ENCODE results near the gene KRT79.

The KRT79 gene

GRCh38 chr12:52791271-52792184 is 42.6 kb downstream of the KRT79 start:
- DNase-seq (ENCODE audit: low read depth in 2 of 2): no peak

GRCh38 chr12:52790427-52791270 is 43.5 kb downstream of the KRT79 start:
- no peak for DNase-seq (ENCODE audit: low read depth in 2 of 2)

- DNase-seq (ENCODE audit: low read depth in 2 of 2): no peak
Observed at GRCh38 chr12:52789637-52790426, 44.3 kb downstream of the KRT79 start.

GRCh38 chr12:52788876-52789636 is 45.1 kb downstream of the KRT79 start:
- no peak for DNase-seq (ENCODE audit: low read depth in 2 of 2)

GRCh38 chr12:52788192-52788875 is 45.8 kb downstream of the KRT79 start:
- DNase-seq (ENCODE audit: low read depth in 2 of 2): no peak

GRCh38 chr12:52787324-52788191 is 46.6 kb downstream of the KRT79 start:
- no peak for DNase-seq (ENCODE audit: low read depth in 2 of 2)

- DNase-seq (ENCODE audit: low read depth in 2 of 2): no peak
Observed at GRCh38 chr12:52784909-52785308, 49.2 kb downstream of the KRT79 start.

- no peak for DNase-seq (ENCODE audit: low read depth in 2 of 2)
Observed at GRCh38 chr12:52783563-52784316, 50.4 kb downstream of the KRT79 start.

- DNase-seq (ENCODE audit: low read depth in 2 of 2): no peak
Observed at GRCh38 chr12:52782502-52782901, 51.6 kb downstream of the KRT79 start.

GRCh38 chr12:52781399-52782082 is 52.6 kb downstream of the KRT79 start:
- no peak for DNase-seq (ENCODE audit: low read depth in 2 of 2)

GRCh38 chr12:52779914-52780313 is 54.2 kb downstream of the KRT79 start:
- no peak for DNase-seq (ENCODE audit: low read depth in 2 of 2)

- no peak for DNase-seq (ENCODE audit: low read depth in 2 of 2)
Observed at GRCh38 chr12:52778833-52779232, 55.3 kb downstream of the KRT79 start.

GRCh38 chr12:52777566-52777965 is 56.5 kb downstream of the KRT79 start:
- no peak for DNase-seq (ENCODE audit: low read depth in 2 of 2)

GRCh38 chr12:52776913-52777395 is 57.2 kb downstream of the KRT79 start, which contains the start of gene KRT76:
TSS of gene KRT76 (minus strand) at chr12:52777345. CDS start at chr12:52777291, 54 bp downstream.
- DNase-seq (ENCODE audit: low read depth in 2 of 2): no peak

- no peak for DNase-seq (ENCODE audit: low read depth in 2 of 2)
Observed at GRCh38 chr12:52776435-52776834, 57.7 kb downstream of the KRT79 start.

GRCh38 chr12:52774629-52775250 is 59.4 kb downstream of the KRT79 start:
- DNase-seq (ENCODE audit: low read depth in 2 of 2): no peak

GRCh38 chr12:52772772-52773171 is 61.3 kb downstream of the KRT79 start:
- no peak for DNase-seq (ENCODE audit: low read depth in 2 of 2)

All from stimulated activated CD4-positive, alpha-beta T cell treated with anti-CD3 and anti-CD28 coated beads, Interleukin-15, amount 100 ng/mL, for 48 hours (primary cell).